H1 (cell line): ENCODE data around the gene EIPR1. TPM values are rescaled to one million over a fixed set of nuclear protein-coding genes. Genes with fewer than 3 reads are reported as not detected.

ENCODE experiments used
- EGR1 ChIP-seq: IDR thresholded peaks from 2 replicates; pipeline ENCODE4 v1.6.1; 2011; ENCODE audit warnings: low read depth, low read length, borderline replicate concordance
- KDM4A ChIP-seq: IDR thresholded peaks from one replicate; pipeline ENCODE4 v1.7.1; 2012; ENCODE audit warnings: low read depth, mild to moderate bottlenecking, moderate library complexity, low read length, inconsistent platforms; ENCODE audit not compliant: severe bottlenecking
- POLR2AphosphoS5 ChIP-seq: IDR thresholded peaks from 2 replicates; pipeline ENCODE4 v1.6.1; 2011; ENCODE audit warnings: low read depth, low read length
- RBBP5 ChIP-seq: IDR thresholded peaks from 2 replicates; pipeline ENCODE4 v1.7.1; 2012; ENCODE audit warnings: low read depth, mild to moderate bottlenecking, inconsistent platforms, low read length, moderate library complexity, borderline replicate concordance
- RFX5 ChIP-seq: IDR thresholded peaks from 2 replicates; pipeline ENCODE4 v1.6.1; 2011; ENCODE audit warnings: low read depth, low read length, improper control_type of control experiment, borderline replicate concordance
- RNF2 ChIP-seq: fragments of 200-900, 300-1000 bp; sonication (generic); IDR thresholded peaks from 2 replicates; pipeline ENCODE4 v1.7.1; 2016; ENCODE audit warnings: borderline replicate concordance, low read depth, mild to moderate bottlenecking, antibody characterized with exemption, low read length; ENCODE audit not compliant: poor library complexity, severe bottlenecking; ENCODE audit errors: missing control alignments
- SIN3A ChIP-seq, 2 experiments: IDR thresholded peaks in 1 of 2; conservative IDR thresholded peaks in 1 of 2; 2 replicates each; pipeline ENCODE4 v1.6.1; 2011 to 2012; ENCODE audit warnings: low read length in 2 of 2, improper control_type of control experiment in 1 of 2, low read depth in 1 of 2, mild to moderate bottlenecking in 1 of 2
- SP4 ChIP-seq: IDR thresholded peaks from 2 replicates; pipeline ENCODE4 v1.6.1; 2012; ENCODE audit warnings: low read length, inconsistent platforms
- polyA plus RNA-seq, 7 experiments: library from polyadenylated mRNA; depleted of rRNA in 3 of 7; stranded (reverse) in 5 of 7; unstranded in 2 of 7; fragments of >200 nt in 5 of 7; fragments of 200-250 nt in 2 of 7; gene quantifications; 1 replicate in 5 of 7; 2 replicates in 1 of 7; 4 replicates in 1 of 7; pipeline versions ENCODE4 v1.2.1 to v1.2.3, GENCODE V29; 2011 to 2013; ENCODE audit warnings: missing spikeins in 2 of 7, mixed read lengths in 2 of 7
- total RNA-seq: library from RNA; stranded (reverse); fragmentation: NEBNext Ultra II Directional; extraction: Animal tissue kit (Norgen Biotek cat#: 25700); gene quantifications from 2 replicates; pipeline ENCODE4 v1.2.1, GENCODE V29; 2021

EIPR1 gene
- total and polyA plus RNA-seq, 2 of the 8 experiments (the other 6 are each of a cell fraction or from before 2014, with no cell fraction given): 26.3 to 56.4 TPM

DNA sequence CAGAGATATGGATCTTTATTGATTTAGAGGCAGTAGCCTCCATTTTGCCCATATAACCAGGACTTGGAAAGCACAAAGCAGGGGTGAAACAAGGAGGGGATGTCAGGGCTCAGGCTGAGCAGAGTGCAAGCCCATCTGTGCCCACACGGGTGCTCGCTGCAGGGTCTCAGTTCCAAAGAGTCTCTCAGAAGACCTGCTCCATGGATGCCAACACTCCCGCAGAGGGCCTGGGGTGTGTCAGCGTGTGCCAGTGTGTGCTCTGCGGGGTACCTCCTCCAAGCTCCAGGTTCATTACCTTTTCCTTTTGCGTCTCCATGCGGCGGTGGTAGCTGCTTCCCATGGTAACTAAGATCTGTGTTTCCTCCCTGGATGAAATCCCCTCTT lies 107.5 kb downstream of the EIPR1 start (continued):
- TF ChIP-seq RNF2: no peak
- TF ChIP-seq RFX5: no peak
- no peak for TF ChIP-seq POLR2AphosphoS5
- TF ChIP-seq SP4: no peak
- TF ChIP-seq RBBP5: no peak
- no peak for TF ChIP-seq KDM4A
- no peak for TF ChIP-seq SIN3A (conservative IDR thresholded peaks at IDR 0.05 in 1 of 2, IDR thresholded peaks at IDR 0.05 in 1 of 2; ENCODE audit: low read depth in 1 of 2, low read length in 2 of 2)
- TF ChIP-seq EGR1: no peak
